ENCODE results near the gene ST6GALNAC2. TPM values are rescaled to one million over a fixed set of nuclear protein-coding genes. Genes with fewer than 3 reads are reported as not detected.

ST6GALNAC2 gene
- total RNA-seq, 4 donors from 2014 or later = 1.4 to 4.4 (median 1.6) TPM; not detected in 1

GRCh38 chr17:76569607-76570279 is 15.9 kb downstream of the ST6GALNAC2 start:
- no peak for DNase-seq
- TF ChIP-seq POLR2A (IDR thresholded peaks at IDR 0.05) (no peak), POLR2AphosphoS5 (IDR thresholded peaks at IDR 0.05) (no peak), EP300 (IDR thresholded peaks at IDR 0.05; ENCODE audit: low read depth) (no peak)
- TF ChIP-seq, protein P1, sequence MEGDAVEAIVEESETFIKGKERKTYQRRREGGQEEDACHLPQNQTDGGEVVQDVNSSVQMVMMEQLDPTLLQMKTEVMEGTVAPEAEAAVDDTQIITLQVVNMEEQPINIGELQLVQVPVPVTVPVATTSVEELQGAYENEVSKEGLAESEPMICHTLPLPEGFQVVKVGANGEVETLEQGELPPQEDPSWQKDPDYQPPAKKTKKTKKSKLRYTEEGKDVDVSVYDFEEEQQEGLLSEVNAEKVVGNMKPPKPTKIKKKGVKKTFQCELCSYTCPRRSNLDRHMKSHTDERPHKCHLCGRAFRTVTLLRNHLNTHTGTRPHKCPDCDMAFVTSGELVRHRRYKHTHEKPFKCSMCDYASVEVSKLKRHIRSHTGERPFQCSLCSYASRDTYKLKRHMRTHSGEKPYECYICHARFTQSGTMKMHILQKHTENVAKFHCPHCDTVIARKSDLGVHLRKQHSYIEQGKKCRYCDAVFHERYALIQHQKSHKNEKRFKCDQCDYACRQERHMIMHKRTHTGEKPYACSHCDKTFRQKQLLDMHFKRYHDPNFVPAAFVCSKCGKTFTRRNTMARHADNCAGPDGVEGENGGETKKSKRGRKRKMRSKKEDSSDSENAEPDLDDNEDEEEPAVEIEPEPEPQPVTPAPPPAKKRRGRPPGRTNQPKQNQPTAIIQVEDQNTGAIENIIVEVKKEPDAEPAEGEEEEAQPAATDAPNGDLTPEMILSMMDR (IDR thresholded peaks at IDR 0.05) = no peak
- Histone ChIP-seq H3K27me3 (no peaks in the 10 kb centered on the region), H3K4me1 (peaks cover 0 to 2% (median 0%) of the 10 kb centered on the region in 4 donors), H3K9me3 (no peaks in the 10 kb centered on the region), H3K27ac (no peak overlapping the region), H3K4me3 (no peak overlapping the region), H3K36me3 (no peaks in the 10 kb centered on the region)
- intact Hi-C loops (cut with DNase I; ENCODE audit: low total_unique reads) (no loop called here), in situ Hi-C loops (cut with MboI; ENCODE audit: low pct_ligation_motif_present in 1 of 4, low pct_unique_long_range_greater_than_20kb in 1 of 4, low sequenced_read_pairs in 3 of 4) (no loop called here)
- WGBS, 2 donors (ENCODE audit: low coverage in 1 of 2) = 78 to 80% methylated on average over 1 to 18 of the region's 18 CpGs

- H3K4me1 ChIP-seq = peaks cover 0 to 2% (median 0%) of the 10 kb centered on the region in 4 donors
- no peaks in the 10 kb centered on the region for H3K36me3 ChIP-seq
- WGBS, 2 donors (ENCODE audit: low coverage in 1 of 2) = 0 to 46% methylated on average over 1 to 19 of the region's 19 CpGs
- no peaks in the 10 kb centered on the region for H3K27me3 ChIP-seq
- in situ Hi-C loops (cut with MboI; ENCODE audit: low pct_ligation_motif_present in 1 of 4, low pct_unique_long_range_greater_than_20kb in 1 of 4, low sequenced_read_pairs in 3 of 4) (no loop called here), intact Hi-C loops (cut with DNase I; ENCODE audit: low total_unique reads) (no loop called here)
- no peaks in the 10 kb centered on the region for H3K9me3 ChIP-seq
- DNase-seq = no peak
- H3K27ac ChIP-seq = no peak overlapping the region
- TF ChIP-seq, protein P1 (IDR thresholded peaks at IDR 0.05) = no peak
- TF ChIP-seq EP300 (IDR thresholded peaks at IDR 0.05; ENCODE audit: low read depth) (no peak), POLR2AphosphoS5 (IDR thresholded peaks at IDR 0.05) (no peak), POLR2A (IDR thresholded peaks at IDR 0.05) (no peak)
- no peak overlapping the region for H3K4me3 ChIP-seq
Observed at GRCh38 chr17:76568811-76569221, 16.8 kb downstream of the ST6GALNAC2 start.

- H3K4me1 ChIP-seq = peaks cover 0 to 4% (median under 1%) of the 10 kb centered on the region in 4 donors
- H3K9me3 ChIP-seq = no peaks in the 10 kb centered on the region
- H3K4me3 ChIP-seq = no peak overlapping the region
- no peaks in the 10 kb centered on the region for H3K27me3 ChIP-seq
- no peak for TF ChIP-seq EP300 (IDR thresholded peaks at IDR 0.05; ENCODE audit: low read depth)
- no peak for TF ChIP-seq POLR2AphosphoS5 (IDR thresholded peaks at IDR 0.05)
- TF ChIP-seq, protein P1 (IDR thresholded peaks at IDR 0.05) = no peak
- no peak for TF ChIP-seq POLR2A (IDR thresholded peaks at IDR 0.05)
- 75% methylated on average over 14 of the region's 14 CpGs; no CpG with 5 or more reads in 1 of the 2 donors for WGBS, 2 donors (ENCODE audit: low coverage in 1 of 2)
- in situ Hi-C loops (cut with MboI; ENCODE audit: low pct_ligation_motif_present in 1 of 4, low pct_unique_long_range_greater_than_20kb in 1 of 4, low sequenced_read_pairs in 3 of 4) (no loop called here), intact Hi-C loops (cut with DNase I; ENCODE audit: low total_unique reads) (no loop called here)
- H3K36me3 ChIP-seq = no peaks in the 10 kb centered on the region
- no peak for DNase-seq
- H3K27ac ChIP-seq = no peak overlapping the region
Observed at GRCh38 chr17:76567634-76568432, 17.8 kb downstream of the ST6GALNAC2 start.

GRCh38 chr17:76566988-76567431 is 18.6 kb downstream of the ST6GALNAC2 start:
- peaks cover 0 to 6% (median 3%) of the 10 kb centered on the region in 4 donors for H3K4me1 ChIP-seq
- in situ Hi-C loops (cut with MboI; ENCODE audit: low pct_ligation_motif_present in 1 of 4, low pct_unique_long_range_greater_than_20kb in 1 of 4, low sequenced_read_pairs in 3 of 4) (no loop called here), intact Hi-C loops (cut with DNase I; ENCODE audit: low total_unique reads) (no loop called here)
- WGBS, 2 donors (ENCODE audit: low coverage in 1 of 2) = 80 to 93% methylated on average over 3 to 5 of the region's 5 CpGs
- TF ChIP-seq POLR2AphosphoS5 (IDR thresholded peaks at IDR 0.05) (no peak), POLR2A (IDR thresholded peaks at IDR 0.05) (no peak), EP300 (IDR thresholded peaks at IDR 0.05; ENCODE audit: low read depth) (no peak)
- TF ChIP-seq, protein P1 (IDR thresholded peaks at IDR 0.05) = no peak
- no peaks in the 10 kb centered on the region for H3K27me3 ChIP-seq
- no peak overlapping the region for H3K27ac ChIP-seq
- no peak for DNase-seq
- H3K4me3 ChIP-seq = no peak overlapping the region
- no peaks in the 10 kb centered on the region for H3K9me3 ChIP-seq
- no peaks in the 10 kb centered on the region for H3K36me3 ChIP-seq
